Measurements from ENCODE around the gene MALAT1. TPM values are rescaled to one million over a fixed set of nuclear protein-coding genes. Genes with fewer than 3 reads are reported as not detected.

The MALAT1 gene
- total and polyA plus RNA-seq, 2 of the 8 experiments (the other 6 are each of a cell fraction or from before 2014, with no cell fraction given), result 115 to 984 TPM

DNA sequence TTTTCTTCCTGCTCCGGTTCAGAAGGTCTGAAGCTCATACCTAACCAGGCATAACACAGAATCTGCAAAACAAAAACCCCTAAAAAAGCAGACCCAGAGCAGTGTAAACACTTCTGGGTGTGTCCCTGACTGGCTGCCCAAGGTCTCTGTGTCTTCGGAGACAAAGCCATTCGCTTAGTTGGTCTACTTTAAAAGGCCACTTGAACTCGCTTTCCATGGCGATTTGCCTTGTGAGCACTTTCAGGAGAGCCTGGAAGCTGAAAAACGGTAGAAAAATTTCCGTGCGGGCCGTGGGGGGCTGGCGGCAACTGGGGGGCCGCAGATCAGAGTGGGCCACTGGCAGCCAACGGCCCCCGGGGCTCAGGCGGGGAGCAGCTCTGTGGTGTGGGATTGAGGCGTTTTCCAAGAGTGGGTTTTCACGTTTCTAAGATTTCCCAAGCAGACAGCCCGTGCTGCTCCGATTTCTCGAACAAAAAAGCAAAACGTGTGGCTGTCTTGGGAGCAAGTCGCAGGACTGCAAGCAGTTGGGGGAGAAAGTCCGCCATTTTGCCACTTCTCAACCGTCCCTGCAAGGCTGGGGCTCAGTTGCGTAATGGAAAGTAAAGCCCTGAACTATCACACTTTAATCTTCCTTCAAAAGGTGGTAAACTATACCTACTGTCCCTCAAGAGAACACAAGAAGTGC is 661 bp upstream of the MALAT1 start (continued):
- TF ChIP-seq, protein P1, sequence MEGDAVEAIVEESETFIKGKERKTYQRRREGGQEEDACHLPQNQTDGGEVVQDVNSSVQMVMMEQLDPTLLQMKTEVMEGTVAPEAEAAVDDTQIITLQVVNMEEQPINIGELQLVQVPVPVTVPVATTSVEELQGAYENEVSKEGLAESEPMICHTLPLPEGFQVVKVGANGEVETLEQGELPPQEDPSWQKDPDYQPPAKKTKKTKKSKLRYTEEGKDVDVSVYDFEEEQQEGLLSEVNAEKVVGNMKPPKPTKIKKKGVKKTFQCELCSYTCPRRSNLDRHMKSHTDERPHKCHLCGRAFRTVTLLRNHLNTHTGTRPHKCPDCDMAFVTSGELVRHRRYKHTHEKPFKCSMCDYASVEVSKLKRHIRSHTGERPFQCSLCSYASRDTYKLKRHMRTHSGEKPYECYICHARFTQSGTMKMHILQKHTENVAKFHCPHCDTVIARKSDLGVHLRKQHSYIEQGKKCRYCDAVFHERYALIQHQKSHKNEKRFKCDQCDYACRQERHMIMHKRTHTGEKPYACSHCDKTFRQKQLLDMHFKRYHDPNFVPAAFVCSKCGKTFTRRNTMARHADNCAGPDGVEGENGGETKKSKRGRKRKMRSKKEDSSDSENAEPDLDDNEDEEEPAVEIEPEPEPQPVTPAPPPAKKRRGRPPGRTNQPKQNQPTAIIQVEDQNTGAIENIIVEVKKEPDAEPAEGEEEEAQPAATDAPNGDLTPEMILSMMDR (IDR thresholded peaks at IDR 0.05; ENCODE audit: control extremely low read depth in 1 of 3, insufficient read depth in 1 of 3, low read depth in 1 of 3, low read length in 3 of 3), result no peak
- no peak for TF ChIP-seq EZH2 (IDR thresholded peaks at IDR 0.05; ENCODE audit: low read depth, low read length, severe bottlenecking)
- TF ChIP-seq, protein P2, sequence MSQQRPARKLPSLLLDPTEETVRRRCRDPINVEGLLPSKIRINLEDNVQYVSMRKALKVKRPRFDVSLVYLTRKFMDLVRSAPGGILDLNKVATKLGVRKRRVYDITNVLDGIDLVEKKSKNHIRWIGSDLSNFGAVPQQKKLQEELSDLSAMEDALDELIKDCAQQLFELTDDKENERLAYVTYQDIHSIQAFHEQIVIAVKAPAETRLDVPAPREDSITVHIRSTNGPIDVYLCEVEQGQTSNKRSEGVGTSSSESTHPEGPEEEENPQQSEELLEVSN (IDR thresholded peaks at IDR 0.05), result no peak
- TF ChIP-seq, protein P3, sequence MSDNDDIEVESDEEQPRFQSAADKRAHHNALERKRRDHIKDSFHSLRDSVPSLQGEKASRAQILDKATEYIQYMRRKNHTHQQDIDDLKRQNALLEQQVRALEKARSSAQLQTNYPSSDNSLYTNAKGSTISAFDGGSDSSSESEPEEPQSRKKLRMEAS (IDR thresholded peaks at IDR 0.05), result no peak
- TF ChIP-seq SAP30 (IDR thresholded peaks at IDR 0.05; ENCODE audit: insufficient read depth, insufficient replicate concordance, low read length), result no peak
- no peak for TF ChIP-seq RAD21 (IDR thresholded peaks at IDR 0.05 in 1 of 2, conservative IDR thresholded peaks at IDR 0.05 in 1 of 2; ENCODE audit: low read depth in 2 of 2, low read length in 2 of 2)
- TF ChIP-seq TAF1 (IDR thresholded peaks at IDR 0.05; ENCODE audit: low read depth, low read length), result no peak
- TF ChIP-seq NANOG (IDR thresholded peaks at IDR 0.05; ENCODE audit: insufficient read depth, low read depth, low read length, poor library complexity, severe bottlenecking), result no peak
- TF ChIP-seq GTF2F1 (IDR thresholded peaks at IDR 0.05; ENCODE audit: borderline replicate concordance, low read depth, low read length), result no peak
- TF ChIP-seq BACH1 (IDR thresholded peaks at IDR 0.05; ENCODE audit: low read length), result no peak
- TF ChIP-seq SRF (IDR thresholded peaks at IDR 0.05; ENCODE audit: low read depth, low read length), result no peak
- TF ChIP-seq GABPA (IDR thresholded peaks at IDR 0.05; ENCODE audit: borderline replicate concordance, insufficient read depth, low read length), result no peak
- peak; percentile 96 for TF ChIP-seq CEBPB (IDR thresholded peaks at IDR 0.05; ENCODE audit: low read depth, low read length)
- TF ChIP-seq CREB1 (IDR thresholded peaks at IDR 0.05), result no peak
